IPS-NIHi11 (cell line): ENCODE data around the gene CD58.

ENCODE experiments used
- DNase-seq: peaks from one replicate; pipeline ENCODE4 v3.0.0; 2012; ENCODE audit warnings: mixed read lengths, low spot score

Gene CD58

GRCh38 chr1:116538544-116538943 is 32.3 kb downstream of the CD58 start:
- DNase-seq: no peak

GRCh38 chr1:116537898-116538297 is 32.9 kb downstream of the CD58 start:
- no peak for DNase-seq

- no peak for DNase-seq
Observed at GRCh38 chr1:116537040-116537831, 33.6 kb downstream of the CD58 start.

GRCh38 chr1:116534014-116534739 is 36.6 kb downstream of the CD58 start:
- DNase-seq: no peak

GRCh38 chr1:116533429-116533820 is 37.4 kb downstream of the CD58 start:
- DNase-seq: no peak

- DNase-seq: no peak
Observed at GRCh38 chr1:116532671-116533428, 38.0 kb downstream of the CD58 start.

GRCh38 chr1:116531917-116532316 is 38.9 kb downstream of the CD58 start:
- no peak for DNase-seq

GRCh38 chr1:116529681-116530080 is 41.1 kb downstream of the CD58 start:
- no peak for DNase-seq

- DNase-seq: no peak
Observed at GRCh38 chr1:116529199-116529631, 41.6 kb downstream of the CD58 start.

- DNase-seq: no peak
Observed at GRCh38 chr1:116528329-116529083, 42.3 kb downstream of the CD58 start.

- no peak for DNase-seq
Observed at GRCh38 chr1:116525440-116525839, 45.4 kb downstream of the CD58 start.

- no peak for DNase-seq
Observed at GRCh38 chr1:116521186-116521585, 49.6 kb downstream of the CD58 start.

GRCh38 chr1:116518400-116518799 is 52.4 kb downstream of the CD58 start:
- DNase-seq: no peak

- DNase-seq: no peak
Observed at GRCh38 chr1:116516631-116517030, 54.2 kb downstream of the CD58 start.

GRCh38 chr1:116515702-116516101 is 55.1 kb downstream of the CD58 start:
- no peak for DNase-seq

GRCh38 chr1:116514708-116515525 is 55.9 kb downstream of the CD58 start:
- DNase-seq: no peak

- no peak for DNase-seq
Observed at GRCh38 chr1:116513956-116514355, 56.9 kb downstream of the CD58 start.

- DNase-seq: no peak
Observed at GRCh38 chr1:116511459-116512019, 59.3 kb downstream of the CD58 start.

- no peak for DNase-seq
Observed at GRCh38 chr1:116510361-116510760, 60.5 kb downstream of the CD58 start.
